Measurements from ENCODE around the gene THPO.

The THPO gene

GRCh38 chr3:184350618-184351017 lies 27.4 kb downstream of the THPO start:
- Histone ChIP-seq H3K36me3 (ENCODE audit: control insufficient read depth in 4 of 4, insufficient read depth in 4 of 4, low read length in 3 of 4) (peaks cover 0 to 12% (median 1%) of the 10 kb centered on the region in 4 experiments), H3K9me3 (ENCODE audit: control extremely low read depth in 1 of 5, control insufficient read depth in 4 of 5, insufficient read depth in 2 of 5, low read depth in 1 of 5, low read length in 4 of 5) (no peaks in the 10 kb centered on the region), H3K27me3 (replicated peaks in 2 of 5; ENCODE audit: control insufficient read depth in 4 of 5, insufficient read depth in 5 of 5, low read length in 4 of 5) (no peaks in the 10 kb centered on the region), H3K4me1 (ENCODE audit: control extremely low read depth in 1 of 4, control insufficient read depth in 4 of 4, insufficient read depth in 4 of 4, low read length in 3 of 4) (peaks cover 0 to 21% (median 10%) of the 10 kb centered on the region in 4 experiments), H3K27ac (ENCODE audit: insufficient read depth in 1 of 2, low read depth in 1 of 2, low read length in 2 of 2, poor library complexity in 1 of 2, severe bottlenecking in 2 of 2) (no peak overlapping the region), H3K4me3 (ENCODE audit: control insufficient read depth in 1 of 7, extremely low read depth in 1 of 7, insufficient read depth in 4 of 7, low read depth in 2 of 7, low read length in 6 of 7) (no peak overlapping the region)
- POLR2A ChIA-PET: no interaction called here
- WGBS (ENCODE audit: insufficient coverage): 100% methylated on average over 5 of the region's 6 CpGs
- no peak for DNase-seq
- CTCF ChIA-PET: interaction anchor here (0.6 to 2.0 kb wide), 4 partner anchors 8 to 21 kb away, joined by 3 to 4 read pairs (median 3); partner anchors contain the start of gene FAM131A

- H3K4me3 ChIP-seq (ENCODE audit: control insufficient read depth in 1 of 7, extremely low read depth in 1 of 7, insufficient read depth in 4 of 7, low read depth in 2 of 7, low read length in 6 of 7): no peak overlapping the region
- no peaks in the 10 kb centered on the region for H3K9me3 ChIP-seq (ENCODE audit: control extremely low read depth in 1 of 5, control insufficient read depth in 4 of 5, insufficient read depth in 2 of 5, low read depth in 1 of 5, low read length in 4 of 5)
- 98% methylated on average over 9 of the region's 10 CpGs for WGBS (ENCODE audit: insufficient coverage)
- H3K27me3 ChIP-seq (replicated peaks in 2 of 5; ENCODE audit: control insufficient read depth in 4 of 5, insufficient read depth in 5 of 5, low read length in 4 of 5): no peaks in the 10 kb centered on the region
- no peak overlapping the region for H3K27ac ChIP-seq (ENCODE audit: insufficient read depth in 1 of 2, low read depth in 1 of 2, low read length in 2 of 2, poor library complexity in 1 of 2, severe bottlenecking in 2 of 2)
- no peak for DNase-seq
- ChIA-PET CTCF (interaction anchor here (1.0 to 2.5 kb wide), 8 partner anchors 7 to 192 kb away, joined by 3 to 13 read pairs (median 4); partner anchors contain the start of gene FAM131A), POLR2A (no interaction called here)
- H3K4me1 ChIP-seq (ENCODE audit: control extremely low read depth in 1 of 4, control insufficient read depth in 4 of 4, insufficient read depth in 4 of 4, low read length in 3 of 4): peaks cover 0 to 23% (median 10%) of the 10 kb centered on the region in 4 experiments
- peaks cover 0 to 12% (median 1%) of the 10 kb centered on the region in 4 experiments for H3K36me3 ChIP-seq (ENCODE audit: control insufficient read depth in 4 of 4, insufficient read depth in 4 of 4, low read length in 3 of 4)
Measured at GRCh38 chr3:184349563-184350470, 28.2 kb downstream of the THPO start.

- DNase-seq: no peak
- H3K9me3 ChIP-seq (ENCODE audit: control extremely low read depth in 1 of 5, control insufficient read depth in 4 of 5, insufficient read depth in 2 of 5, low read depth in 1 of 5, low read length in 4 of 5): no peaks in the 10 kb centered on the region
- no peak overlapping the region for H3K4me3 ChIP-seq (ENCODE audit: control insufficient read depth in 1 of 7, extremely low read depth in 1 of 7, insufficient read depth in 4 of 7, low read depth in 2 of 7, low read length in 6 of 7)
- peaks cover 0 to 12% (median 5%) of the 10 kb centered on the region in 4 experiments for H3K36me3 ChIP-seq (ENCODE audit: control insufficient read depth in 4 of 4, insufficient read depth in 4 of 4, low read length in 3 of 4)
- 97% methylated on average over 4 of the region's 4 CpGs for WGBS (ENCODE audit: insufficient coverage)
- POLR2A ChIA-PET: no interaction called here
- CTCF ChIA-PET: interaction anchor here (1.2 to 2.5 kb wide), 7 partner anchors 10 to 194 kb away, joined by 3 to 13 read pairs (median 5); partner anchors contain the start of gene FAM131A
- peaks cover 0 to 23% (median 10%) of the 10 kb centered on the region in 4 experiments for H3K4me1 ChIP-seq (ENCODE audit: control extremely low read depth in 1 of 4, control insufficient read depth in 4 of 4, insufficient read depth in 4 of 4, low read length in 3 of 4)
- H3K27me3 ChIP-seq (replicated peaks in 2 of 5; ENCODE audit: control insufficient read depth in 4 of 5, insufficient read depth in 5 of 5, low read length in 4 of 5): no peaks in the 10 kb centered on the region
- H3K27ac ChIP-seq (ENCODE audit: insufficient read depth in 1 of 2, low read depth in 1 of 2, low read length in 2 of 2, poor library complexity in 1 of 2, severe bottlenecking in 2 of 2): peak overlapping the region in 1 of 2 experiments; percentile 67
Measured at GRCh38 chr3:184348057-184348382, 30.0 kb downstream of the THPO start.

- no peaks in the 10 kb centered on the region for H3K27me3 ChIP-seq (replicated peaks in 2 of 5; ENCODE audit: control insufficient read depth in 4 of 5, insufficient read depth in 5 of 5, low read length in 4 of 5)
- WGBS (ENCODE audit: insufficient coverage): 78% methylated on average over 10 of the region's 12 CpGs
- no peaks in the 10 kb centered on the region for H3K9me3 ChIP-seq (ENCODE audit: control extremely low read depth in 1 of 5, control insufficient read depth in 4 of 5, insufficient read depth in 2 of 5, low read depth in 1 of 5, low read length in 4 of 5)
- POLR2A ChIA-PET: no interaction called here
- no peak overlapping the region for H3K4me3 ChIP-seq (ENCODE audit: control insufficient read depth in 1 of 7, extremely low read depth in 1 of 7, insufficient read depth in 4 of 7, low read depth in 2 of 7, low read length in 6 of 7)
- peaks cover 0 to 14% (median 8%) of the 10 kb centered on the region in 4 experiments for H3K36me3 ChIP-seq (ENCODE audit: control insufficient read depth in 4 of 4, insufficient read depth in 4 of 4, low read length in 3 of 4)
- peaks cover 0 to 23% (median 10%) of the 10 kb centered on the region in 4 experiments for H3K4me1 ChIP-seq (ENCODE audit: control extremely low read depth in 1 of 4, control insufficient read depth in 4 of 4, insufficient read depth in 4 of 4, low read length in 3 of 4)
- CTCF ChIA-PET: interaction anchor here (0.8 to 2.7 kb wide), 7 partner anchors 8 to 194 kb away, joined by 3 to 13 read pairs (median 5); no protein-coding TSS in a partner anchor
- peak in 2 of 3 donors; percentile 64 to 66 for DNase-seq
- peak overlapping the region in 1 of 2 experiments; percentile 67 for H3K27ac ChIP-seq (ENCODE audit: insufficient read depth in 1 of 2, low read depth in 1 of 2, low read length in 2 of 2, poor library complexity in 1 of 2, severe bottlenecking in 2 of 2)
Measured at GRCh38 chr3:184347321-184348056, 30.5 kb downstream of the THPO start.

GRCh38 chr3:184346480-184347190 lies 31.4 kb downstream of the THPO start:
- Histone ChIP-seq H3K27me3 (replicated peaks in 2 of 5; ENCODE audit: control insufficient read depth in 4 of 5, insufficient read depth in 5 of 5, low read length in 4 of 5) (no peaks in the 10 kb centered on the region), H3K36me3 (ENCODE audit: control insufficient read depth in 4 of 4, insufficient read depth in 4 of 4, low read length in 3 of 4) (peaks cover 0 to 15% (median 6%) of the 10 kb centered on the region in 4 experiments), H3K4me3 (ENCODE audit: control insufficient read depth in 1 of 7, extremely low read depth in 1 of 7, insufficient read depth in 4 of 7, low read depth in 2 of 7, low read length in 6 of 7) (no peak overlapping the region), H3K4me1 (ENCODE audit: control extremely low read depth in 1 of 4, control insufficient read depth in 4 of 4, insufficient read depth in 4 of 4, low read length in 3 of 4) (peaks cover 0 to 23% (median 10%) of the 10 kb centered on the region in 4 experiments), H3K9me3 (ENCODE audit: control extremely low read depth in 1 of 5, control insufficient read depth in 4 of 5, insufficient read depth in 2 of 5, low read depth in 1 of 5, low read length in 4 of 5) (no peaks in the 10 kb centered on the region), H3K27ac (ENCODE audit: insufficient read depth in 1 of 2, low read depth in 1 of 2, low read length in 2 of 2, poor library complexity in 1 of 2, severe bottlenecking in 2 of 2) (peak overlapping the region in 1 of 2 experiments; percentile 67)
- no peak for DNase-seq
- POLR2A ChIA-PET: no interaction called here
- WGBS (ENCODE audit: insufficient coverage): 96% methylated on average over 18 of the region's 20 CpGs
- CTCF ChIA-PET: interaction anchor here (0.8 to 2.7 kb wide), 7 partner anchors 8 to 185 kb away, joined by 3 to 9 read pairs (median 5); no protein-coding TSS in a partner anchor

- H3K4me3 ChIP-seq (ENCODE audit: control insufficient read depth in 1 of 7, extremely low read depth in 1 of 7, insufficient read depth in 4 of 7, low read depth in 2 of 7, low read length in 6 of 7): no peak overlapping the region
- DNase-seq: peak in 2 of 3 donors; percentile 57 to 70
Measured at GRCh38 chr3:184345317-184346144, 32.5 kb downstream of the THPO start.

More at GRCh38 chr3:184345317-184346144, 32.5 kb downstream of the THPO start:
- Histone ChIP-seq H3K36me3 (ENCODE audit: control insufficient read depth in 4 of 4, insufficient read depth in 4 of 4, low read length in 3 of 4) (peaks cover 0 to 15% (median 5%) of the 10 kb centered on the region in 4 experiments), H3K9me3 (ENCODE audit: control extremely low read depth in 1 of 5, control insufficient read depth in 4 of 5, insufficient read depth in 2 of 5, low read depth in 1 of 5, low read length in 4 of 5) (no peaks in the 10 kb centered on the region), H3K27ac (ENCODE audit: insufficient read depth in 1 of 2, low read depth in 1 of 2, low read length in 2 of 2, poor library complexity in 1 of 2, severe bottlenecking in 2 of 2) (no peak overlapping the region), H3K4me1 (ENCODE audit: control extremely low read depth in 1 of 4, control insufficient read depth in 4 of 4, insufficient read depth in 4 of 4, low read length in 3 of 4) (peaks cover 0 to 30% (median 11%) of the 10 kb centered on the region in 4 experiments), H3K27me3 (replicated peaks in 2 of 5; ENCODE audit: control insufficient read depth in 4 of 5, insufficient read depth in 5 of 5, low read length in 4 of 5) (no peaks in the 10 kb centered on the region)
- POLR2A ChIA-PET: no interaction called here
- WGBS (ENCODE audit: insufficient coverage): 80% methylated on average over 13 of the region's 14 CpGs
- CTCF ChIA-PET: interaction anchor here (1.3 to 2.7 kb wide), 6 partner anchors 9 to 186 kb away, joined by 3 to 12 read pairs (median 8); no protein-coding TSS in a partner anchor

Measured in common myeloid progenitor, CD34-positive (primary cell).